Ovary (tissue), 3 donors: ENCODE measurements around the gene LEFTY2.

Experiments
- CTCF ChIP-seq, 3 donors: fragments of 450-650 bp in 2 of 3; fragments of 200-600 bp in 1 of 3; IDR thresholded peaks; one replicate each; pipeline versions ENCODE4 v1.5.1 to v1.8.0; 2016 to 2022; ENCODE audit warnings: antibody characterized with exemption in 3 of 3, mild to moderate bottlenecking in 1 of 3
- EP300 ChIP-seq: sonication (generic); formaldehyde crosslinking; IDR thresholded peaks from one replicate; pipeline ENCODE4 v1.6.1; 2017; ENCODE audit warnings: antibody characterized with exemption
- POLR2A ChIP-seq: fragments of 450-650 bp; IDR thresholded peaks from one replicate; pipeline ENCODE4 v1.6.1; 2017; ENCODE audit warnings: antibody characterized with exemption, mild to moderate bottlenecking, moderate library complexity
- donor health status: DM: no; HTN: no; CAD: no.

- TF ChIP-seq CTCF (IDR thresholded peaks at IDR 0.05): no peak
- TF ChIP-seq EP300: no peak
- TF ChIP-seq POLR2A: no peak
Measured at GRCh38 chr1:225940385-225941151, 452 bp downstream of the LEFTY2 start.
